GM12892 (cell line): ENCODE measurements around the gene INSYN2A.

Experiments
- POLR2A ChIP-seq: IDR thresholded peaks from 2 replicates; pipeline ENCODE4 v1.6.1; 2011; ENCODE audit warnings: low read depth, low read length, control low read depth
- POLR2AphosphoS5 ChIP-seq: IDR thresholded peaks from 2 replicates; pipeline ENCODE4 v1.6.1; 2011; ENCODE audit warnings: low read depth, low read length, control low read depth
- TAF1 ChIP-seq: IDR thresholded peaks from 2 replicates; pipeline ENCODE4 v1.6.1; 2011; ENCODE audit warnings: low read depth, mild to moderate bottlenecking, control low read depth, low read length, borderline replicate concordance

- TF ChIP-seq POLR2A: no peak
- TF ChIP-seq TAF1: no peak
- no peak for TF ChIP-seq POLR2AphosphoS5
Observed at GRCh38 chr10:127186813-127187212, 9.6 kb downstream of the INSYN2A start.
